B cell (primary cell): ENCODE results near the gene MARK2.

Experiments
- CTCF ChIP-seq: fragments of 200-600 bp; IDR thresholded peaks from one replicate; pipeline ENCODE4 v1.8.0; 2022; ENCODE audit warnings: antibody characterized with exemption, mild to moderate bottlenecking
- EZH2 ChIP-seq: IDR thresholded peaks from 2 replicates; pipeline ENCODE4 v1.6.1; 2012; ENCODE audit warnings: borderline replicate concordance, low read depth, mild to moderate bottlenecking, moderate library complexity, low read length; ENCODE audit not compliant: insufficient read depth, poor library complexity, severe bottlenecking

GRCh38 chr11:63866211-63866610 lies 27.3 kb downstream of the MARK2 start:
- TF ChIP-seq CTCF (no peak), EZH2 (no peak)
